ENCODE measurements around the gene PLCL2. TPM values are rescaled to one million over a fixed set of nuclear protein-coding genes. Genes with fewer than 3 reads are reported as not detected.

Gene PLCL2
- total RNA-seq, 1 experiment from 2014 or later: 0.51 TPM

- POLR2A ChIA-PET: no interaction called here
- no peaks in the 10 kb centered on the region for H3K36me3 Mint-ChIP-seq (ENCODE audit: insufficient read depth, unreplicated experiment)
- H3K27ac Mint-ChIP-seq (ENCODE audit: low read depth, unreplicated experiment): no peak overlapping the region
- no peak for DNase-seq (ENCODE audit: unreplicated experiment)
- peaks cover 82% of the 10 kb centered on the region for H3K27me3 Mint-ChIP-seq (ENCODE audit: insufficient read depth, unreplicated experiment)
- no peak for TF ChIP-seq CTCF (IDR thresholded peaks at IDR 0.05; ENCODE audit: unreplicated experiment)
- no peak overlapping the region for H3K4me3 Mint-ChIP-seq (ENCODE audit: unreplicated experiment)
- no TSS peak for BruUV-seq (replicated peaks)
- H3K9me3 Mint-ChIP-seq (ENCODE audit: unreplicated experiment): no peaks in the 10 kb centered on the region
- H3K4me1 Mint-ChIP-seq (ENCODE audit: insufficient read depth, unreplicated experiment): no peaks in the 10 kb centered on the region
- CTCF ChIA-PET: interaction anchor here (0.7 kb wide), 1 partner anchor 205 kb away, joined by 3 read pairs; no protein-coding TSS in a partner anchor
- intact Hi-C loops (cut with micrococcal nuclease): no loop called here
Measured at GRCh38 chr3:16935781-16936180, 51.0 kb downstream of the PLCL2 start.

DNA sequence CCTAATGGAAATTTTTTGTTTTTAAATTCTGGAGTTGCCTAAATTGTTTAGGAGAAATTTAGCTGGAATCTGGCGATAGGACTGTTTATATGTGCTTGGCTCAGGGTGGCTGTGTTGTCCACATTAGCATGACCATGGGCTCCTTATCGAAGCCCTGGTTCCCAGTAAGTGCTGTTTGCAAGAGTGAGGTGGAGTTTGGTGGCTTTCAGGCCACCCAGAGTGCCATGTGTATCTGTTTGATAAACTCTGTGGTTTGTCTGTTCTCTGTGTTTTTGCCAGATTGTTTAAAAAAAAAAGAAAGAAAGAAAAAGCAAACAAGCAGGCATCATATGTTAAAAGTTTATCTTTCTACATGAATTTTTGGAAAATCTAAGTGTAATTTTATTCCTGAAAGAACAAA is 51.5 kb downstream of the PLCL2 start:
- intact Hi-C loops (cut with micrococcal nuclease): no loop called here
- no peak overlapping the region for H3K27ac Mint-ChIP-seq (ENCODE audit: low read depth, unreplicated experiment)
- CTCF ChIA-PET: interaction anchor here (0.7 kb wide), 1 partner anchor 206 kb away, joined by 3 read pairs; no protein-coding TSS in a partner anchor

GRCh38 chr3:16936676-16937230 is 52.0 kb downstream of the PLCL2 start:
- no peak for TF ChIP-seq CTCF (IDR thresholded peaks at IDR 0.05; ENCODE audit: unreplicated experiment)
- Mint-ChIP-seq H3K4me1 (ENCODE audit: insufficient read depth, unreplicated experiment) (no peaks in the 10 kb centered on the region), H3K4me3 (ENCODE audit: unreplicated experiment) (no peak overlapping the region), H3K27me3 (ENCODE audit: insufficient read depth, unreplicated experiment) (peaks cover 84% of the 10 kb centered on the region), H3K9me3 (ENCODE audit: unreplicated experiment) (no peaks in the 10 kb centered on the region), H3K27ac (ENCODE audit: low read depth, unreplicated experiment) (no peak overlapping the region), H3K36me3 (ENCODE audit: insufficient read depth, unreplicated experiment) (no peaks in the 10 kb centered on the region)
- CTCF ChIA-PET: no interaction called here
- no TSS peak for BruUV-seq (replicated peaks)
- POLR2A ChIA-PET: no interaction called here
- intact Hi-C loops (cut with micrococcal nuclease): no loop called here
- no peak for DNase-seq (ENCODE audit: unreplicated experiment)

More for the DNA sequence above, 51.5 kb downstream of the PLCL2 start:
- no peaks in the 10 kb centered on the region for H3K4me1 Mint-ChIP-seq (ENCODE audit: insufficient read depth, unreplicated experiment)
- POLR2A ChIA-PET: no interaction called here
- no peak for TF ChIP-seq CTCF (IDR thresholded peaks at IDR 0.05; ENCODE audit: unreplicated experiment)
- H3K9me3 Mint-ChIP-seq (ENCODE audit: unreplicated experiment): no peaks in the 10 kb centered on the region
- H3K27me3 Mint-ChIP-seq (ENCODE audit: insufficient read depth, unreplicated experiment): peaks cover 82% of the 10 kb centered on the region
- no peak for DNase-seq (ENCODE audit: unreplicated experiment)
- H3K4me3 Mint-ChIP-seq (ENCODE audit: unreplicated experiment): no peak overlapping the region
- no peaks in the 10 kb centered on the region for H3K36me3 Mint-ChIP-seq (ENCODE audit: insufficient read depth, unreplicated experiment)
- BruUV-seq (replicated peaks): no TSS peak

DNA sequence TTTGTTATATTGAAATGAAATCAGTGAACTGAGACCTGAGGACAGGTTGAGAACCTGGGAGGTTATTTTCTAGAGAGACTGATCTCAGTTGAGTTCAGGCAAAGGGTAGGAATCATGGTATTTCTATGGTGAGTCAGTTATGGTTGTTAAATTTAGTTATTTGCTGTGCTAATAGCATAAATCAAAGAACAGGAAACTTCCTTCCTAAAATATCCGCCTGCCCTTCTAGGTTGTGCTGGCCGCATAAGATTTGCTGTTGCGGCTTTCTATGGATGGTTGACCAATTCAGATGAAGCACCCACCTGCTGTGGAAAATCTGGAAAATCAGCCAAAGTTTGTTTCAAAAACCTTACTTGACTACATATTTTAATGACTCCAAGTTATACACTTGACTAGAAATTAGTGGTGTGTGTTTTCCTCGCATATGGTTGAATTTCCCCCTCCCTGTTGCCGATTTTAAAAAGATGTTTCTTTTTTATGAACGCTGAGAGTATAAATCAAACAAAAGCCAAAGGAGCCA is 52.6 kb downstream of the PLCL2 start:
- Mint-ChIP-seq H3K27ac (ENCODE audit: low read depth, unreplicated experiment) (no peak overlapping the region), H3K36me3 (ENCODE audit: insufficient read depth, unreplicated experiment) (no peaks in the 10 kb centered on the region), H3K27me3 (ENCODE audit: insufficient read depth, unreplicated experiment) (peaks cover 86% of the 10 kb centered on the region), H3K4me3 (ENCODE audit: unreplicated experiment) (no peak overlapping the region), H3K4me1 (ENCODE audit: insufficient read depth, unreplicated experiment) (no peaks in the 10 kb centered on the region), H3K9me3 (ENCODE audit: unreplicated experiment) (no peaks in the 10 kb centered on the region)
- no peak for DNase-seq (ENCODE audit: unreplicated experiment)
- ChIA-PET CTCF (no interaction called here), POLR2A (no interaction called here)
- intact Hi-C loops (cut with micrococcal nuclease): no loop called here
- BruUV-seq (replicated peaks): no TSS peak
- no peak for TF ChIP-seq CTCF (IDR thresholded peaks at IDR 0.05; ENCODE audit: unreplicated experiment)

All from MCF 10A (cell line).